Stimulated activated CD8-positive, alpha-beta memory T cell treated with anti-CD3 and anti-CD28 coated beads, Interleukin-4, amount 100 ng/mL, for 4 hours (primary cell): ENCODE data around the gene CFAP65.

Source experiments
- DNase-seq, 2 donors: peaks; one replicate each; pipeline ENCODE4 v3.0.0-alpha.2; 2020; ENCODE audit warnings: low read depth in 2 of 2, low spot score in 1 of 2

CFAP65 gene

DNA sequence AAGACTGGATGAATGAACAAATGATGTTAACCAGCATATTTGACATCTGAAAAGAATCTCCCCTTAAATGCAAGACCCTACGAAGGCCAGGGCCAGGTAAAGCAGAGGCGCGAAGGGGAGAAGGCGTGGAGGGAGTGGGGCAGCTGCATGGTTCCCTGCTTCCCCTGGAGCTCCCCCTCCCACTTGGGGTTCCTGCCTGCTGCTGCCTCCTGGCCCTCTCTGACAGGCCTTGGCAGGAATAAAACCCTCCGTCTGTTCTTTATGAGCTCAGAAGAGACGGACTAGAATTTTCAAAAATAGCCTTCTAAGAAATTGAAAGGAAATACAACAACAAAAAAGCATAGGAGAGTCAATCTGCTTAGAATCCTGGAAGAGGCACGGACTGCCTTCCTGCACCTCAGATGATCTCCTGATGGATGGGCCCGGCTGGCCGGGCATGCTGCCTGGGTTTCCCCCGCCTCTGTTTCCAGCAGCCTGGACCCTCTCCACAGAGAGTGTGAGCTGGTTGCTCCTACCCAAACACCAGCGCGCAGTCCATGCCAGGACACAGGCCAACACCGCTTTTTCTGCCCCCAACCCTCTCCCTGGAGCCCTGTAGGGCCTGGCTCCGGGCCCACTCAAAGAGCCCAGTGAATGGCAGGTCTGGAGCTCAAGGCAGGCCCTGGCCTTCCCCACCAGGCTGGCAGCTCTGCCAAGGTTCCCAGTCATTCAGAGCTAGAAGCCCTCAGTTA, 23.9 kb downstream of the CFAP65 start:
- no peak for DNase-seq

DNA sequence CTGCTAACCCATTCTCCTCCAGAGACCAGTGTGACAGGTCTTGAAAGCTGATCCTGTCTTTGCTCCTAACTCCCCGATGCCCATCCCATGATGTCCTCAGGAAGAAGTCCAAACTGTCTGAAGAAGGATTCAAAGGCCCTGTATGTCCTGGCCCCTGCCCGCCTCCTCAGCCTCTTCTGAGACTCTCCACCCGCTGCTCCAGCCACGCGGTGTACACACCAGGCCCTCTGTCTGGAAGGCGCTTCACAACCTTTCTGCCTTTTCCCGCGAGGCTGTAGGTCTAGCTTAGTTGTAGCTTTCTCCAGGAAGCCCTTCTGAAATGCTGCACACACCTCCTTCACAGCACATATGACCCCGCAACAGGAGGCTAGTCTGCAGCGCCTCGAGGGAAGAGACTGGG, 24.6 kb downstream of the CFAP65 start:
- no peak for DNase-seq

DNA sequence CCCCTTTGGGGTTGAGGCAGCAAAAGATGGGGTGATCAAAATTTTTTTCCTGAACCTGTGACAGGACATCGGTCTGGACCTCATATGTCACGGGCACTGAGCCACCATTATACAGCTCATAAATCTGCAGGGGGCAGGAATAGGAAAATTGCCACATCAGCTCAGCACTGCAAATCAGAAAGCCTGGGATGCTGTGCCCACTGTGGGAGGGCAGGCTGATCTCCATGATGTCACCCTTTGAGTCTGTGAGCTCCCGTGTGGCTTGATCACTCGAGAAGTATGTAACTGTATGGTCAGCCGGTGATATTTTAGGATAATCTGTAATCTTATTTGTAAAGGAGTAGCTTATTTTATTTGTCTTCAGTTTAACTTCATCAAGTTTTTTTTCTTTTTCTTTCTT, 30.4 kb downstream of the CFAP65 start:
- DNase-seq, result no peak

DNA sequence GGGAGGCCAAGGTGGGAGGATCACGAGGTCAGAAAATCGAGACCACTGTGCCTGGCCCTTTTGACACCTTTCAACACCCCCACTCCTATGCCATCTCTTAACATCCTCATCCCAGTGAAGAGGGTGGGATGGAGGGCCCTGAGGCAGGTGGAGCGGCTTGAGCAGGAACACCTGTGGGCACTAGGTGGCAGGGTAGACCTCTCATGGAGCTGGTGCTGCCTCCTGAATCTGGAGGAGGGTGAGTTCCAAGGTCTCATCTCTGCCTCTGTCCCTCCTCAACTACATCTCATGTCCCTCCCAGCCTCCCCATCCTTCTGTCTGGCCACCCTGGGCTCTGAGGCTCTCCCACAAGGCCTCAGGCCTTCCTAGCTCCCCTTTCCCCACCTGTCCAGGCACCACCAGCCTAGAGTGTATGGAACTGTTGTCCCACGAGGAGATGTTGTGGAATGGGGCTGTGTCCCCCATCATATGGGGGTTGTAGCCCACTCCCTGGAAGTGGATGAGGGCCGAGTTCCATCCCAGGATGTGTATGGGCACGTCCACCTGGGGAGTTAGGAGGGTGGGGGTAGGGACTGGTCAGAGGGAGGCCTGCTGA, 31.1 kb downstream of the CFAP65 start:
- DNase-seq, result no peak

DNA sequence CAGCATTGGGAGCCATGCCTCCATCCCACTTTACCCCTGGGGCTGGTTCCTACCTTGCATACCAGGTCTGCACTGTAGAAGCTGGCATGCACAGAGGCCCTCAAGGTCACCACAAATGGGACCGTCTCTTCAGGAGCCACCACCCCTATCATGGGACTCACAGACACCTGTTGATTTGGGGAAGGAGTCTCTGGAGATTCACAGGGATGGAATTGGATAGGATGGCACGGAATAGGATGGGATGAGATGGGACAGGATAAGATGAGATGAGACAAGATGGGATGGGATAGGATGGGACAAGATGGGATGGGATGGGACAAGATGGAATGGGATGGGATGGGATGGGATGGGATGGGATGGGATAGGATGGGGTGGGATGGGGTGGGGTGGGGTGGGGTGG, 32.0 kb downstream of the CFAP65 start:
- DNase-seq, result no peak

DNA sequence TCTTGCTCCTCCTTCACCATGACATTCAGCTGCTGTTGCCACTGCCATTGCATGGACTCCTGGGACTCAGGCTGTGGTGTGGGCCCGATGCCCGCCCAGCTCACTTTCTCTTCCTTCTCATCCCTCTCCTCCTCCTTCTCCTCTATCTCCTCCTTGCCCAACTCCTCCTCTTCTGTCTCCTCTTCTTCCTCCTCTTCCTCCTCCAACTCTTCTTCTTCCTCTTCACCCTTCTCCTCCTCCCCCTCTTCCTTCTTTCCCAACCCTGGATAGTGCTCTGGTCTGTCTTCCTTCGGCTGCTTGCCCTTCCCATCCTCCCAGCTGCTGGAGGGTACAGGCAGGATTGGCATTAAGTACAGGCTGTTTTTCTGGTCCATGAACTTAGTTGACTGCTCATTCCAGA, 37.3 kb downstream of the CFAP65 start:
- DNase-seq, result no peak

DNA sequence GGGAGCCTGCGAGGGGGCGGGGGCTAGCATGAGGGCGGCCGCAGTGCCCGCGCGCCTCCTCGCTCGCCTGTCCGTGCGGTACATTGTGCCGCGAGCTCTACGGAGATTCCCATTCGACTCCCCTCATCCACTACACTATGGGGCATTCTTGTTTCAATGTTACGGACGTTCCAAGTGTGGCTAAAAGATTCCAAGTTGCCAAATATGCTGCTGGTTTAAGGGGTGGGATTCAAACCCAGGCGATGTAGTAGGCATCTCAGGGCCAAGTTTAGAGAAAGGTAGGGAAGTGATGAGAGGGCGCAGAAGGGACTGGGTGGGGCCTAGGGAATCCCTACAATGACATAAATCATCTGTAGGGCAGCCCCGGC, 38.1 kb downstream of the CFAP65 start:
- no peak for DNase-seq

DNA sequence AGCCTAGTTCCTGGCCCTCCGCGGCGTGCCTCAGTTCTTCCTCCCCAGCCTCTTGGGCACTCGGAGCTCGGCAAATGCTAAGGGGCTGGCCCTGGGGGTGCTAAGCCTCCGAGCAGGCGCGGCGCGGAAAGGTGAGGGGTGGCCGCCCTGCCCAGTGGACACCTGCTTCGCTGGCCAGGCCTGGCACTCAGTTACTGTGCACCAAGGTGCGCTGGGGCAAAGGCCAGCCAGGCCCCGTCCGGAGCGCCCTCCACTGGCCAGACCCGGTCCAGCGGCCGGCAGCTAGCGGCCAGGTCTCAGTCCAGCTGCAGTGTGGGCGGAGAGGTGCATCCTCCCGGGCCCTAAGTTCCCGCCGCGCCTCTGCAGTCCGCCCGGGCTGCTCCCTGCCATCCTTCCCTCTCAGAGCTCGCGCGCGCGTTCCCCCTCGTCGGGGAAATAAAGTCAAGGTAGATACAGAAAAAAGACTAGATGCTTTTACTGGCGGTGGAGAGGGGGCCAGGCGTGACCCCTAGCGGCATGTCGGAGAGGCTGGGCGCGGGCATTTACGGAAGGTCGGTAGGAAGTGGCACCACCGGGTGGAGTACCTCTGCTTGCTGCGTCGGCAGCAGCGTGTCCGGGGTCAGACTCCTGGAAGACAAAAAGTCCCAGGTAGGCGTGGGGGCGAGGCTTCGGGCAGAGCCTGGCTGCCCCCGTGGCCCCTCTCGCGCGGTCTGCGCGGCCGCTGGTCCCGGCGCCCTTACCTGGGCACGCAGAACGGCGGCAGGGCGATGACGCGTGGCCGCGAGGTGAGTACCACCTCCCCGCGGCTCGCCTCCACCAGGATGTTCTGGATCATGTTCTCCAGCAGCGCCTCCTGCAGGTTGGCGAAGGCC, 38.7 kb downstream of the CFAP65 start:
- no peak for DNase-seq

DNA sequence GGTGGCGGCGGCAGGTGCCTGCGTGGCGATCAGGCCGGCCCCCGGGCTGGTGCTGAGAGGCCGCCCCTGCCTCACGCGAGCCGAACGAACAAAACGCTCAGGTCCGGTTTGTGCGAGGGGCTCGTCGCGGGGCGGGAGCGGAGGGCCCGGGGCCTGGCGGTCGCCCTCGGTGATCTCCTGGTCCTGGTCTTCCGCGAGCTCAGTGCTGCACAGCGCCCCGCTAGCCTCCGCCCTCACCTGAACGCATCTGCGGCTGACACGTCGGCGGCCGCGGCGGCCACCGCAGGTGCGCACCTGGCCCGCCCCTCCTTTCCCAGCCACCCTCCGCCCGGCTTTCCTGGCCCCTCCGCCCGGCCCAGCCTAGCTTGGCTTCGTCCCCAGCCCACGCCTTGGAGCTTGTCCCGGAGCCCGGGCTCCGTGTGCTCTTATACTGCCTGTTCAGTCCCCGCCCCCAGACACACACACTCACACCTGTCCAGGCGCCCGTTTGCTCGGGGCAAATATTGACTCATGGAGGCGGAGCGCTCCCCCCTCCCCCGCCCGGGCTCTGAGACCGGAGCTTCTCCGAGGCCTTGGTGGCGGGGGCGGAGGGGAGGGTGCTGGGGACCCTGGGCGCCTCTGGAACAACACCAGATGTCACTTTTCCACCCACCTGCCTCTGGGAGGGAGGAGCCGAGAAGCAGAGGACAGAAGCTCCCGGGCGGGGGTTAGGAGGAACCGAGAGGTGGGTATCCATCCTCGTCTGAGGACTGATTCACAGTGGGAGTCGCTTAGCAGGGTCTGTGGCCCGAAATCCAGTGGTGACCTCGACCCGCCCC, 39.5 kb downstream of the CFAP65 start:
- DNase-seq, result peak in 1 of 2 donors; percentile 50

DNA sequence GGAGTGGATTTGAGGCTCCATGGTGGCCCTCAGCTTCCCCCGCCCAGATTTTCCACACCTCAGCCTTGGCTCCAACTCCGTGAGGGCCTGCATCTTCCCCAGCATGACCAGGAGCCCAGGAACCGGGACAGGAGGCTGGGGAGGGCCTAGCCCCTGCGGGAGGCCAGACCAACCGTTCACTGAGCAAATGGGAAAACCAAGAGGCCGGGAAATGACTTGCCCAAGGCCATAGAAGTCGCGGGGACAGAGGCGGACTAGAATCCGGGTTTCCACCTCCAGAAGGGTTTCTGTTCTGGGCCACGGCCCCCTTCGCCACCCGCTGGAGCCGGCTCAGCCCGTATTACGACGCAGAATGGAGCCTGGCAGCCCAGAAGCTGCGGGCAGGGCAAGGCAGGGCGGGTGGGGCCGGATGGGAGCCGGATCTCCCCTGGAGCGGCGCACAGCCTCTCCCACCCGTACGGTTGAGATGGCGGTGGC, 40.2 kb downstream of the CFAP65 start:
- no peak for DNase-seq

DNA sequence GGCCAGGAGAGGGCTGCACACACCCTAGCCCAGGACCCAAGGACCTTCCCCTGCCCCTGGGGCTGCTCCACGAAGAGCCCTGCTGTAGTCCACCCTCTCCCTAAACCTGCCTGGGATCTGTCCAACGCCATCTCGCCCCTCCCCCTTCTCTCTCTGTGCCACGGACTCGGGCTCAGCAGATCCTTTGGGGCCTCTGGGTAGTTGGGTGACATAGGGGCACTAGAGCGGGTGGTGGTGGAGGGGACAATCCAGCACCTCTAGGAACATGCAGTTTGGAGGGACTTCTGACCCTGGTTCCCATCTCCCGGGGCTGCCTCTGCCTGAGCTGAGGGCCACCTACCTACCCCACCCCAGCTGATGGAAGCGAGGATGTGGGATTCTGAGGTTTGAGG, 40.8 kb downstream of the CFAP65 start:
- DNase-seq, result no peak

DNA sequence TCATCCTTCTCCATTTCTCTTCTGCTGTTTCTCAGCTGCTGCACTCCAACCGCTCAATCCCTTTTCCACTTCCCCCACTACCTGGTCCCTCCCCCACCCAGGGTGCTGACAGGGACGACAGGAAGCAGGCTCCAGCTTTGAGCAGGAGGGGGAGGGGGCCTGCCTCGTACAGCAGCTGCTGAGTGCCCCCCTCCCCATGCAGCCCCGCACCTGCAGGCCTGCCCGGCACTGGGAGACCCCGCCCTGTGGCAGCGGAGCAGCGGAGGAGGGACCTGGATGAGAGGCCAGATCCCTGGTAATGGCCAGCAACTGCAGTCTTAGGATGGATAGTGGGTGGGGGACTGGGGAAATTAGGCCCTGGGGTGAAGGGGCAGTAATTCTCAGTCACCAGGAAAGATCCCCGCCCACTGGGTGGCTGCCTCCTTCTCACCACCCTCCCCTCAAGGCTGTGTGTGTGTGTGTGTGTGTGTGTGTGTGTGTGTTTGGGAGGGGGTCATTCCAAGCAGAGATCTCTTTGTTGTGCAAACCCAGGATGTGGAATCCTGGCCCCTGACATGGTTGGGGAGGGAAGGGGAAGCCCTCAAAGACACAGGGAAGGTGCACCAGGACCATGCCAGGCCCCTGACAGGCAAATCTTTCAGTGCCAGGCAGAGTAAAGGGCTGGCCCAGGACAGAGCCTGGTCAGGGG, 41.3 kb downstream of the CFAP65 start:
- no peak for DNase-seq

DNA sequence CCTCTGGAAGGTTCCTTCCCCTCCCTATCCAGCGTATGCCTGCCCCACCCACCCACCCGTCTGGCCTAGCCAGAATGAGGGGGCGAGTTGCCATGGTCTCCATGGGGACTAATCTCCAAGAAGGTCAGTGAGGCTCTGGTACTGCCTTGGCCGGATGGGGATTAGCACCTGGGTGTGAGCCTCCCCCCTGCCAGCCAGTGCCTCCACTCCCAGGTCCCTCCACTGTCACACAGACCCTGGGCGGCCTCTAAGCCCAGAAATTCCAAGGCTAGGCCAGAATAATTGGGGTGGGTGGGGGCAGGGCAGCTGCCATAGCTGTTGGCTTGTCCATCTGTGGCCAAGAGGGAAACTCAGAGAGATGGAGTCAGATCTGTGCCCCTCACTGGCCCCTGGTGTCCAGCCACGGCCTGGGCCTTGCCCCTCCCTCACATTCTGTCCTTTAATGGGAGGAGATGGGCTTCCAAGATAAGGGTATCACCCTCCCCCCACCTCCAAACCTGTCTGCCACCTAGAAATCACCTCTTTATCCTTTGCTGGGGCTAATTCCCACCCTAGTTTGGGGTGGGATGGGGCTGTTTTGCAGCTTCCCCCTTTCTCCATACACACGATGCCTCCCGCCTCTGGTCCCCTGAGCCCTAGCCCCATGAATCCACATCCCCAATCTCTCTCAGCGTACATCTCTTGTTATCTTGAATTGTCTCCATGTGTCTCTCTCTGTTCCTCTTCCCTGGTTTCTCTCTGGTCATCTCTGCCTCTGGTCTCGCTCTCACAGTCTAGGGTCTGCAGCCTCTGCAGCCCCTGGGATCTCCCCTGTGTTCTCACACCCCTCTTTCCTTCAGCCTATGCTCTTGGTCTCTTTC, 42.1 kb downstream of the CFAP65 start:
- no peak for DNase-seq

DNA sequence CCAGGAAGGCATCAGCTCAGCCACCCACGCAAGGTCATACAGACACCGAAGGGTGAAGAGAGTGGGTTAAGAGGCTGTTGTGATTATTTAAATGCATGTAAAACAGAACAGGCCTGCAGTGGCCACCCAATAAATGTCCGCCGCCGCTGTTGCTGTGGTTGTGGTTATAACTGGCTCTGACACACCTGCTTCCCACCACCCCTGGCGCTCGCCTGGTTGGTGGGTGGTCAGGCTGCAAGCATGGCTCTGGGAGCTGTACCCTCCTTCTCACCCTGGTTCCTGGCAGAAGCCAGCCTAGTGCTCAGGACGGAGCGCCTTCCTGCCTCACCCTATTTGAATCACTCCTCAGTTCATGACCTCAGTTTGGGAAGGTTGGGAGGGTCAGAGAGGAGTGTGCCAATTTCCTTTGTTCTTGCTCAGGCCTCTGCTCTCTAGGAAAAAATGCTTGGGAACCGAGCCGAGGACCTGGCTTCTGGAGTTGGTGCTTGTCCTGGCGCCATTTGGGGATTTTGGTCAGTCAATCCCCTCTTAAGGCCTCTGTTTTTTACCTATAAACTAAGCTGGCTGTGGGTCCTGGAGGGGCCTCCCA, 42.8 kb downstream of the CFAP65 start:
- DNase-seq, result no peak

DNA sequence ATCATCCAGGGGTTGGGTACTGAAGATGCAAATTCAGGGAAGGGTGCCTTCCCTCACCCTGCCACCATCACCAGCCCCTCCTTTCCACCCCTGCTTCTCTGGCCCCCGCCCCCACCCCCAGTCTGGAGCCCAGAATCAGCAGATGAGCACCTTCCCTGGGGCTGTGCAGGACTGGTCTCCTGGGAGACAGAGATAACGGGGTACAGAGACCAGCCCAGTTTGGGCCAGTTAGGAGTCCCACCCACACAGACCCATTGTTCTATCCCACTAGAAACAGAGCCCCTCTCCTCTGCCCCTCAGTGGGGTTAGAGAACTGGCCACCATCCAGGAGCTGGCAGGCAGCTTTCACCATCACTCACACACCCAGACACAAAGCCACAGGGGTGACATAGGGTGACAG, 43.6 kb downstream of the CFAP65 start:
- DNase-seq, result no peak

DNA sequence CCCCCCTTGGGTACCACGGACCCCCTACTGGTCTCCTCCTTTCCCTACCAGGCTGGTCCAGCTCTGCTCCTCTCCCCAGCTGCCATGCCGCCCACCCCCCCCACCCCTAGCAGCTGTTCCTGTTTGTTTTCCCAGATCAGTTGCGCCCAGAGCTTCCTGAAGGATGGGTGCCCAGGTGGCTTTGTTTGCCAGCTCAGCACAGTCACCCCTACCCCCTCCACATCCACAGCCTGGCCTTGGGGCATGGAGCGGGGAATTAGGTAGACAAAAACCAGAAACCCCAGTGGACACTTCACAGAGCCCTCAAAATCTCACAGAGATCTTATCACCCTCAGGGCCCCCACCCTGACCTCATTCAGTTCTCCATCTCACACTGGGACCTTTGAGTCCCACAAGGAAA, 44.4 kb downstream of the CFAP65 start:
- no peak for DNase-seq

DNA sequence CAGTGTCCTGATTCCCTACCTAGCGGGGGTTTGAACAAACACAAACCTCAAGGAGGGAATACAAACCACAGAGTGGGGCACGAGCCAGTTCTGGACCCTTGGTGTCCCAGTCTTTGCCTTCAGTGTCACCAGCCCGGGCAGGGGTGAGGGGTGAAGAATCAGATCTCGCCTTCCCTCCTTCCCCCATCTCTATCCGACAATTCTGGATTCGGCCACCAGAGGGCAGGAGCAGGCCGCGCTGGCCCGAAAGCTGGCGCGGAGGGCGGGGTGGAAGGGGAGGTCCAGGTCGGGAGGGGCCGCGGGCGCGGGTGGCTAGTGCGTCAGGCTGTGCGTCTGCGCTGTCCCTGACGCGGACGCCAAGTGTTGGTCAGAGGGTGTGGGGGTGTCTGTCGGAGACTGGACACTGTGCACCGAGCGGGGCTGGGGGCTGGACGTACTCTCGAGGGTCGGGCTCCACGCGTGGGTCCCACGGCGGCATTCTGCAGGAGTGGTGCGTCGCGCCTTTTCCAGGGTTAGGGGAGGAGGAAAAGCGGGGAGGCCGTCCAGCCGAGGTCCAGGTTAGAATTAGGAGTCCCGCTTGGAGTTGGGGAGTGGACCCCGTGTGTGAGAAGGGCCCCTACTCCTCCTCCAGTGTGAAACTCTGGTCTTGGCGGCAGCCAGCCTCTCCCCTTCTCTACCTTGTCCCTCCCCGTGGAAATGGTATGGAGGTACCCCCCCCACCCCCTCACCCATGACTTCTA, 45.2 kb downstream of the CFAP65 start:
- DNase-seq, result peak; percentile 40 to 58

DNA sequence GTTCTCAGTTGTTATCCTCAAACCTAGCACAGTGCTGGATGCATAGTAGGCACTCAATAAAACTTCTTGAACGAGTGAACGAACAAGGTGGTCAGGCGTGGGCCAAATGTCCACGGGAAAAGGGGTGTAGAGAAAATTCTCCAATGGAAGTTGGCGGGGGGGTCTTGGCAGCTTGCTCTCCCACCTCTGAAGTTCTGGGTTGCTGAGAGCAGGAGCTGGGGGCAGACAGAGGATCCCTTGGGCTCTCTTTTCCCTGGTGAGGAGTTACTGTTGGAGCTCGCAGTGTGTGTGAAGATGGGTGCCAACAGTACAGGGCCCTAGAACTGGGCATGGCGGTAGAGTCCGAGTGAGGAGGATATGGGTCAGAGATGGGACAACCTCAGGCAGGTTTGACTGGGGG, 45.8 kb downstream of the CFAP65 start:
- DNase-seq, result no peak
